Measurements from ENCODE around the gene TK2.
"Not testable (repeated sequence)": the region's sequence is repeated elsewhere in the genome, so short reads cannot be mapped to it uniquely, and the experiment has no call there.

The TK2 gene

DNA sequence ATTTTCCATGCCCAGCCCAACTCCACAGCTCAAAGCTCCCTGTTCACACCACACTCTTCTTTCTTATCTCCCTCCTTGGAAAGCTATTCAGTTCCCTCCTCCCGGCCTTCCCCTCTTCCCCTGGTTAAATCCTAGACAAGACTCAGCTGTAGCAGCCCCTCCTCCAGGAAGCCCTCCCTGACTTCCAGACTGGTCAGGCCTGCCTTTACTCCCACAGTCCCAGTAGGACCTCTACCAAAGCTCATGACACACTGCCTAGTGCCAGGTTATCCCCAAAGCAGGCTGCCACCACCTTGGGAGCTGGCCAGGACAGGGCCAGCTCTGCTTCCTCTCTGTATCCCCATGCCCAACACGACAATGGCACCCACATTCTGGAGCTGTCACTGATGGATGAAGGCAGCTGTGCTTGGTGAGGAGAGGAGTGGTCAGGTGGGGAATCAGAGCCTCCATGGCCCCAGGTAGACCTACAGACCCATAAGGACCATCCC lies 72.8 kb downstream of the TK2 start:
- H3K4me3 ChIP-seq (ENCODE audit: low read depth, low read length), result no peak overlapping the region
- no peak for DNase-seq (ENCODE audit: low read depth)

DNA sequence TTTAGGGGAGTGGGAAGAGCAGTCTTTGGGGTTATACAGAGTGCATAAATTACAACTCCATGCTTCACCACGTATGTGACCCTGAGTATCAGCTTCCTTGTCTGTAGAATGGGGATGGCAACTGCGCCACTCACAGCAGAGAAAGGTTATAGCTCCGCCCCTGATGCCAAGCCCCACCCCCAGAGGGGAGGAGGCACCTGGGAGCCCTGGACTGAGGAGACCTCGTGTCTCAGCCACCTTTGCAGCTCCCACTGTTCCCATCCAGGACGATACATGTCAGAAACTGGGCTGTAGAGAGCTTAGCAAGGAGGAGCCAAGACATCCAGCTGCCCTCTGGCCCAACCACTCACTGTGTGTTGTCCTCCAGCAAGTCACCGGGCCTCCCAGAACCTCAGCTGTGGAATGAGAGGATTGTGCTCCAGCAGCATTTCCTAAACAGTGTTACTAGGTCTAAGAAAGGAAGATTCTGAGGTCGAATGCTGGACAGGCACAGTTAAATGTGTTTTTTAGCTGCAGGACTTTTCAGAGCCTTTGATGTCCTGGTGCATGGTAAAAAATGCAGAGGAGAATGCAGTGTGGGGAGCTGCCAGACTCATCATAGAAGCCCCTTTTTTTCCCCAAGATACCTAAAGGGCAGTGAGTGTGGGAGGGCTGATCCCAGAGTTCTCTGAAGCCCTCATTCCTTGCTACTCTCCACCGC lies 73.4 kb downstream of the TK2 start:
- no peak overlapping the region for H3K4me3 ChIP-seq (ENCODE audit: low read depth, low read length)
- DNase-seq (ENCODE audit: low read depth), result no peak

- no peak overlapping the region for H3K4me3 ChIP-seq (ENCODE audit: low read depth, low read length)
- DNase-seq (ENCODE audit: low read depth), result no peak
These were observed 74.7 kb downstream of the TK2 start for GRCh38 chr16:66475232-66475631.

- no peak overlapping the region for H3K4me3 ChIP-seq (ENCODE audit: low read depth, low read length)
- DNase-seq (ENCODE audit: low read depth), result no peak
These were observed 75.1 kb downstream of the TK2 start for GRCh38 chr16:66474750-66475199.

DNA sequence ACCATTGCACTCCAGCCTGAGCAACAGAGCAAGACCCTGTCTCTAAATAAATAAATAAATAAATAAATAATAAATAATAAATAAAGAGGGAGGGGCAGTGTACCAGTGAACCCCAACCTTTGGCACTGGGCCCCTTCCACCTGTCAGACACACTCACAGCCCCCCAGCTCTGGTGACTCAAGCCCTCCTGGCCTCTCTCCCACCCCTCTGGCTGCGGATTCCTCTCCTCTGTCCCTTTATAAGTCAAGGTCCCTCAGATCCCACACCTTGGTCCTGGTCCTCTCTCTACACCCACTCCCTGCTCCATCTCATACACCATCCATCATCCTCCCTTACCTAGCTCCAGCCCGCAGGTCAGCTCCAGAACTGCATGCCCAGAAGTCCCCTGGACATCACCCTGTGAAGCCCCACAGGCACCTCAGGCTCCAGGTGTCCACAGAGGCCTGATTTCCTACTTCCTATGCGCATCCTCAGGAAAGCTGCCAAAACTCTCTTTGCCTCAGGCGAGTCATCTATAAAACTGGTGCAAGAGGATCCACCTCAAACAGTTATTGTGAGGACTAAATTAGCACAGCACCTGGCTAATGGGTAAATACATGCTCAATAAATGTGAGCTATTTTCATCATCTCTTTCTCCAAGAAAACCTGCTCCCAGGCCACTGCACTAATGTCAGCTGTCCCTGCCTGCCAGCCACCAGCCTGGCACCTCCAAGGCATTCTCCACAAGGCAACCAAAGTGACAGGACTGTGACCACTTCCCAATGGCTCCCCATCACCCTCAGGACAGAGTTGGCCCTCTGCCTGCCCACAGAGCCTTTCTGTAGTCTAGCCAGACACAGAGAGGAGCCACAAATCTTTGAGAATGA lies 76.0 kb downstream of the TK2 start:
- no peak overlapping the region for H3K4me3 ChIP-seq (ENCODE audit: low read depth, low read length)
- no peak for DNase-seq (ENCODE audit: low read depth)

DNA sequence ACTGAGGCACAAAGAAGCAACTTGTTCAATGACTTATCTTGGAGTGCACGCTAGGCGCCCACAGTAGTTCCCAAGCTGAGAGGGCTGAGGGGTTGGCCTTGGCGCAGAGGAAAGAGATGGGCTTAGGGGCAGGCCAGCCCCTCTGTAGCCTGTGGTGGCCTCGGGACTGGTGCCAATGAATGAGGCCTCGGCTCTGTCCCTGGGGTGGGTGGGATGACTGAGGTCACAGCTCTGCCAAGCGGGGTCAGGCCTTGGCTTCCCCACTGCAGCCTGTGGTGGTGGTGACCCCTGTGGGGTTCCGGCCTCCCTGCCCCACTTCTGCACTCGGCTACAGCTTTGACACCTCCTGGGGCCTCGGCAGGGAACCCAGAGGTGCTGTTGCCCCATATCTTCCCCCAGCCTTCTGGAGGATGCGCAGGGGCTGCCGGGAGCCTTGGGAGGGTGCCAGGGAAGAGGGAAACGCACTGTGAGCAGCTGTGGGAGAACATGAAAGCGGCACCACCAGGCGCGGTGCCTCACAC lies 76.8 kb downstream of the TK2 start:
- no peak for DNase-seq (ENCODE audit: low read depth)
- no peak overlapping the region for H3K4me3 ChIP-seq (ENCODE audit: low read depth, low read length)

DNA sequence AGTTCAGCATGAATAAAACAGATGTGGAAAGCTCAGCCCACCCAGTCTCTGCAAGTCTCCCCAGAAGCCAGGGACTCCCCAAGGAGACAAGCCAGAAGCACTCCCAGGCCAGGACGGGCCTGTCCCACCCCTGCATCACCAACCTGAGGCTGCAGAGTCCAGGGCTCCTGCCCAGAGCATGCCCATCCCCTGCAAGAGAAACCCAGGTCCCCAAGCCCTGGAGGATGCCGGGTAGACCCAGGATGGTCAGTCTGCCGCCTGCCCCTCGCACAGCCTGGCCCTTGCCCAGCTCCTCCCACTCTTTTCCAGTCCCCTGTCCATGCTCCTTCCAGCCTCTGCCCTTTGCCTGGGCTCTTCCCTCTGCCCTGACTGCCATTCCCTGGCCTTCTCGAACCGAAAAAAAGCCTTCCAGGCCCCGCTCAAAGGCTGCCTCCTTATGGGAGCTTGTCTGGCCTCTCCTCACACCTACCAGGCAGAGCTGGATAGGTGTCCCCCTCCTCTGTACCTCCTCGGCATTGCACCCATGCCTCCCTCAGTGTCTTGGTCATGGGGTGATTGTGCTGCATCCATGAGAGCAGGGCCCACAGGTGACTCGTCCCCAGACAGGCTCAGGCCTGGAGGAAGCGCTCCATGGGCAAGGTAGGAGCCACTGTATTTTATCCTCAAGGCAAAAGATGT lies 78.1 kb downstream of the TK2 start:
- no peak overlapping the region for H3K4me3 ChIP-seq (ENCODE audit: low read depth, low read length)
- DNase-seq (ENCODE audit: low read depth), result no peak

DNA sequence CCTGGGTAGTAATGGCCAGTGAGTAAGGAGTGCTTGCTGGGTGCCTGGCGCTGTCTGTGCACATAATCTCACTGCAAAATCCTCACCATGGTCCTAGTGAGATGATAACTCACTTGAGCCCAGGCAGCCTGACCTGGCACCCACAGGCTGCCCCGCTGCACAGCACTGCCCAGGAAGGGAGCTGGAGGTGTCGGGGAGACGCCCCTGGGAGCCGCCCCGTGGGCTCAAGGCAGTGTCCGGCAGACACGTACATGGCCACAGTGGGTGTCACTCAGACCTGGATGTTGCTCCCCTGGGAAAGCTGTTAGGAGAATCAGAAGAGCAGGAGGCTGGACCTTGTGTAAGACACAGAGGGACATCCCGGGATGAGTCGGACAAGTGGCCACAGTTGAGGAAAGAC lies 78.7 kb downstream of the TK2 start:
- DNase-seq (ENCODE audit: low read depth), result no peak
- H3K4me3 ChIP-seq (ENCODE audit: low read depth, low read length), result no peak overlapping the region

GRCh38 chr16:66470556-66470955 lies 79.4 kb downstream of the TK2 start:
- no peak overlapping the region for H3K4me3 ChIP-seq (ENCODE audit: low read depth, low read length)

GRCh38 chr16:66469947-66470546 lies 79.9 kb downstream of the TK2 start:
- no peak for DNase-seq (ENCODE audit: low read depth)

More at GRCh38 chr16:66470556-66470955, 79.4 kb downstream of the TK2 start:
- DNase-seq (ENCODE audit: low read depth), result no peak

GRCh38 chr16:66469291-66469946 lies 80.5 kb downstream of the TK2 start:
- no peak overlapping the region for H3K4me3 ChIP-seq (ENCODE audit: low read depth, low read length)
- no peak for DNase-seq (ENCODE audit: low read depth)

More at GRCh38 chr16:66469947-66470546, 79.9 kb downstream of the TK2 start:
- no peak overlapping the region for H3K4me3 ChIP-seq (ENCODE audit: low read depth, low read length)

DNA sequence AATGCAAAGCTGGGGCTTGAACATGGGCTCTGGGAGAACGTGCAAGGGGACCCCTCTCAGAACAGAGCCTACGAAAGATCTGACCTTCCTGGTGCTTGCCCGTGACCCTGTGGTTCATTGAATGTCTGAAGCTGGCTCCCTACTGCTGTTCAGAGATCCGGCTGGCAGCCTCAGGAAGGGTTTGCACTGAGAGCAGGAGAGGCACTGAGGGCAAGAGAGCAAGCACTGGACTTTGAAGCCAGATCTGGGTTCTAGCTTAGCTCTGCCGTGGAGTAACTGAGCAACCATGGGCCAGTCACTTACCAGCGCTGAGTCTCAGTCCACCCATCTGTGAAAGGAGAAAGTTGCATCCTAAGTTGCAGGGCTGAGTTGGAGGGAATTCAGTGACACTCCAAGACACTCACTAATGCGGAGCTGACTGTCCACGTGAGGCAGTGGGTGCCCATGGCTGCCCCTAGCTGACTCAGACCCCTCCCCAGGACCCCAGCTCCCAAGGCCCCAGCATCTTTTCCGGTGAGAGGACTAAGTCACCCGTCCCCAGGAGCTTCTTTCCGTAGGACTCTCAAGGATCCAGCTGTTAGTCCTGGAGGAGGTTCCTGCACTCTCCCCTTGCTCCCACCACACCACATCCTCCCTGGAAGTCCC lies 81.5 kb downstream of the TK2 start:
- DNase-seq (ENCODE audit: low read depth), result no peak
- no peak overlapping the region for H3K4me3 ChIP-seq (ENCODE audit: low read depth, low read length)

DNA sequence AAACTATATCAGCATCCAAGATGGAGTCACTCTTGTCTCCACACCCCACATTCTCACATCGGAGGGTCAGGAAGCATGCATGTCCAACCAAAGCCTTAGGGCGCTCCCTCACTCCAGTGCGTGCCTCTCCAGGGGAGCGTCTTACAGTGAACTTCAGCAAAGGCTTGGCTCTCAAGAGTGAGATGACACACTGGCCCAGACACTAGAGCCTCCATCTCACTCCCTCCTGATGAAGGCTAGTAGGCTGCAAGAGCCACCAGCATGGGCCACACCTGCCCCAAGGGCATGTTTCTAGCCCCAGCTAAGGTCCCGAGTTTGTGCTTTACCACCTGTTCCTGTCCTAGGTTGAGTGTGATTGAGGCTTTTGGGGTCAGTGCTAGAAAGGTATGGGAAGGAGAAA lies 82.3 kb downstream of the TK2 start:
- H3K4me3 ChIP-seq (ENCODE audit: low read depth, low read length), result no peak overlapping the region
- DNase-seq (ENCODE audit: low read depth), result no peak

DNA sequence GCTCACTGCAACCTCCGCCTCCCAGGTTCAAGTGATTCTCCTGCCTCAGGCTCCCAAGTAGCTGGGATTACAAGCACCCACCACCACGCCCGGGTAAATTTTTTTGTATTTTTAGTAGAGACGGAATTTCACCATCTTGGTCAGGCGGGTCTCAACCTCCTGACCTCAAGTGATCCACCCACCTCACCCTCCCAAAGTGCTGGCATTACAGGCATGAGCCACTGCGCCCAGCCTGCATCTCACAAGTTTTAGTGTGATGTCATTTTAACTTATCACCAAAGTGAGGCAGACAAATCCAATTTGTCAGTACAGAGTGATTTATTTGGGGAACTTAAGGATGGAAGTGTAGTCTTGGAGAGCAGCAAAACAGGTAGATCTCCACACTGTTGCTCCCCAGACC lies 83.3 kb downstream of the TK2 start:
- DNase-seq (ENCODE audit: low read depth); H3K4me3 ChIP-seq (ENCODE audit: low read depth, low read length): not testable (repeated sequence)

DNA sequence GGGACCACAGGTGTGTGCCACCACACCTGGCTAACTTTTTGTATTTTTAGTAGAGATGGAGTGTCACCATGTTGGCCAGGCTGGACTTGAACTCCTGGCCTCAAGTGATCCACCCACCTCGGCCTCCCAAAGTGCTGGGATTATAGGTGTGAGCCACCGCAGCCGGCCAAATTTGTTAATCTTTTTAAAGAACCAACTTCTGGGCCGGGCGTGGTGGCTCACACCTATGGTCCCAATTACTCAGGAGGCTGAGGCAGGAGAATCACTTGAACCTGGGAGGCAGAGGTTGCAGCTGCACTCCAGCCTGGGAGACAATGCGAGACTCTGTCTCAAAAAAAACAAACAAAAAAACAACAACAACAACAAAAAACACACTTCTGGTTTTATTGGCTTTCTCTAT lies 84.0 kb downstream of the TK2 start:
- not testable (repeated sequence) for DNase-seq (ENCODE audit: low read depth)

GRCh38 chr16:66462912-66463311 lies 87.0 kb downstream of the TK2 start:
- H3K4me3 ChIP-seq (ENCODE audit: low read depth, low read length), result no peak overlapping the region
- no peak for DNase-seq (ENCODE audit: low read depth)

More for the DNA sequence above, 84.0 kb downstream of the TK2 start:
- not testable (repeated sequence) for H3K4me3 ChIP-seq (ENCODE audit: low read depth, low read length)

DNA sequence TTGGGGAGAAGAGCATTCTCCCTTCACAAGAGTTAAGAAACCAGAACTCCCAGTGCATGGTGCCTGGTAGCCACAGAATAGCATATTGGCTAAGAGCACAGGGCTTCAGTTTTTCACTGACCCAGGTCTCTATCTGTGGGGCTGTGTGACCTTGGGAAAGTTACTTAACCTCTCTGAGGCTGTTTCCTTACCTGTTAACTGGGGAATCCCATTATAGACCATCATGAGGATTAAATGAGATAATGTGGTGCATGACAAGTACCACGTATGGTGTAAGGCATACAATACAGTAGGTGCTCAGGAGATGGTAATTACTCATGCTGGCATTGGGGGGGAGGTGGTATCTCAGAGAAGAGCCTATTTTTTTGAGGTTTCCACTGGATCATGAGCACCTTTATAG lies 89.2 kb downstream of the TK2 start:
- DNase-seq (ENCODE audit: low read depth), result no peak
- H3K4me3 ChIP-seq (ENCODE audit: low read depth, low read length), result no peak overlapping the region

GRCh38 chr16:66459878-66460277 lies 90.0 kb downstream of the TK2 start:
- no peak overlapping the region for H3K4me3 ChIP-seq (ENCODE audit: low read depth, low read length)
- no peak for DNase-seq (ENCODE audit: low read depth)

Data from skeletal muscle cell (primary cell).